Gastrocnemius medialis (tissue), 4 donors: Measurements from ENCODE around the gene TUBD1.
"Not testable (repeated sequence)": the region's sequence is repeated elsewhere in the genome, so short reads cannot be mapped to it uniquely, and the experiment has no call there.

Experiments used
- CTCF ChIP-seq, 5 experiments: fragments of 450-650 bp in 3 of 5; fragments of 200-600 bp in 2 of 5; sonication (generic) in 2 of 5; IDR thresholded peaks in 4 of 5; conservative IDR thresholded peaks in 1 of 5; 1 replicate in 4 of 5; 2 replicates in 1 of 5; pipeline ENCODE4 v1.5.1; 2016 to 2019; ENCODE audit warnings: antibody characterized with exemption in 5 of 5, mild to moderate bottlenecking in 3 of 5, moderate library complexity in 3 of 5
- POLR2A ChIP-seq, 2 donors: fragments of 450-650 bp; IDR thresholded peaks; one replicate each; pipeline ENCODE4 v1.6.1; 2017; ENCODE audit warnings: antibody characterized with exemption in 2 of 2, mild to moderate bottlenecking in 2 of 2, moderate library complexity in 2 of 2

GRCh38 chr17:59853919-59854729, 38.6 kb downstream of the TUBD1 start:
- TF ChIP-seq POLR2A (IDR thresholded peaks at IDR 0.05); CTCF (IDR thresholded peaks at IDR 0.05 in 4 of 5, conservative IDR thresholded peaks at IDR 0.05 in 1 of 5): not testable (repeated sequence)
